ENCODE results near the gene ATP2B2.

- TF ChIP-seq, protein P1, sequence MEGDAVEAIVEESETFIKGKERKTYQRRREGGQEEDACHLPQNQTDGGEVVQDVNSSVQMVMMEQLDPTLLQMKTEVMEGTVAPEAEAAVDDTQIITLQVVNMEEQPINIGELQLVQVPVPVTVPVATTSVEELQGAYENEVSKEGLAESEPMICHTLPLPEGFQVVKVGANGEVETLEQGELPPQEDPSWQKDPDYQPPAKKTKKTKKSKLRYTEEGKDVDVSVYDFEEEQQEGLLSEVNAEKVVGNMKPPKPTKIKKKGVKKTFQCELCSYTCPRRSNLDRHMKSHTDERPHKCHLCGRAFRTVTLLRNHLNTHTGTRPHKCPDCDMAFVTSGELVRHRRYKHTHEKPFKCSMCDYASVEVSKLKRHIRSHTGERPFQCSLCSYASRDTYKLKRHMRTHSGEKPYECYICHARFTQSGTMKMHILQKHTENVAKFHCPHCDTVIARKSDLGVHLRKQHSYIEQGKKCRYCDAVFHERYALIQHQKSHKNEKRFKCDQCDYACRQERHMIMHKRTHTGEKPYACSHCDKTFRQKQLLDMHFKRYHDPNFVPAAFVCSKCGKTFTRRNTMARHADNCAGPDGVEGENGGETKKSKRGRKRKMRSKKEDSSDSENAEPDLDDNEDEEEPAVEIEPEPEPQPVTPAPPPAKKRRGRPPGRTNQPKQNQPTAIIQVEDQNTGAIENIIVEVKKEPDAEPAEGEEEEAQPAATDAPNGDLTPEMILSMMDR (IDR thresholded peaks at IDR 0.05; ENCODE audit: borderline replicate concordance, extremely low read depth, low read length, poor library complexity, severe bottlenecking) = peak; percentile 15
- TF ChIP-seq EZH2 (IDR thresholded peaks at IDR 0.05; ENCODE audit: borderline replicate concordance, low read depth, low read length, severe bottlenecking) = no peak
Measured at GRCh38 chr3:10280177-10280529, 225.2 kb downstream of the ATP2B2 start.
